H54 (cell line): ENCODE measurements around the gene PCIF1.
"Not testable (repeated sequence)": the region's sequence is repeated elsewhere in the genome, so short reads cannot be mapped to it uniquely, and the experiment has no call there.

Experiments
- DNase-seq: peaks from one replicate; pipeline ENCODE4 v3.0.0; 2011; ENCODE audit warnings: low spot score, mixed read lengths; ENCODE audit not compliant: insufficient read length
- FAIRE-seq: peaks from 3 replicates; lab custom pipeline; 2011; peaks lifted over from hg19 to GRCh38; lab: Jason Lieb, UNC
- POLR2A ChIP-seq: IDR thresholded peaks from 2 replicates; pipeline ENCODE4 v1.6.1; 2011; ENCODE audit warnings: low read depth, mild to moderate bottlenecking, low read length

Gene PCIF1

GRCh38 chr20:45925821-45926506 lies 8.5 kb upstream of the PCIF1 start:
- FAIRE-seq (no peak), DNase-seq (no peak)
- TF ChIP-seq POLR2A, result no peak

DNA sequence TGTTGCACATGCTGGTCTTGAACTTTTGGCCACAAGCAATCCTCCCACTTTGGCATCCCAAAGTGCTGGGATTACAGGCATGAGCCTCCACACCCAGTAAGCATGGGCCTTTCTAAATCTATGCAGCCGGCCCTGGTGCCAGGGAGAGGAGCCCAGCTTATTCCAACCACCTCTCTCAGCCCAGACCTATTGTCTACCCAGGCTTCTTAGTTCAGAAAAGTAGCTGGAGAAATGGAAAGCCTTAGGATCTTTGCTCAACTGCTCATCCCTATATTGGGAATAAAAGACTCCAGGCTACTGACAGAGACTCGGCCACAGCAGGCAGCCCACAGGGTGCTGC lies 7.8 kb upstream of the PCIF1 start:
- FAIRE-seq (no peak), DNase-seq (no peak)
- no peak for TF ChIP-seq POLR2A

DNA sequence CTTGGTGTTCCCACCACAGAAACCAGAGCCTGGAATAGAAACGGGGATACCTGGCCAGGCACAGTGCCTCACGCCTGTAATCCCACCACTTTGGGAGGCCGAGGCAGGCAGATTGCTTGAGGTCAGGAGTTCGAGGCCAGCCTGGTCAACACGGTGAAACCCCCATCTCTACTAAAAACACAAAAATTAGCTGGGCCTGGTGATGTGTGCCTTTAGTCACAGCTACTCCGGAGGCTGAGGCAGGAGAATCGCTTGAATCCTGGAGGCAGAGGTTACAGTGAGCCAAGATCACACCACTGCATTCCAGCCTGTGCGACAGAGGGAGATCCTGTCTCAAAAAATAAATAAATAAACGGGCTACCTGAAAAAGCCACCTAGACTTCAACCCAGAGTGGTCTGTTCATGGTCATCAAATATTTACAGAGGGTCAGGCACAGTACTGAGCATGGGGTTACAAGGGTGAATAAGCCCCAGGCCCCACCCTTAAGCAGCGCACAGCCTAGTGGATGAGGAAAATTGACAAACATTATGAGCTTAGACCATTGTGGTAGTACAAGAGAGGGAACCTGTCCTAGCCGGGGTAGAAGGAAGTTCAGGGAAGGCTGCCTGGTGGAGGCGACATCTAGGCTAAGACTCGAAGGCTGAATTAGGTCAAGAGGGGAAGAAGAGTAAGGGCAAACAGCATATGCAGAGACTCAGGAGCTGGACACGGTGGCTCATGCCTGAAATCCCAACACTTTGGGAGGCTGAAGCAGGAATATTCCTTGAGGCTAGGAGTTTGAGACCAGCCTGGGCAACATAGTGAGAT lies 7.2 kb upstream of the PCIF1 start:
- DNase-seq (no peak), FAIRE-seq (no peak)
- no peak for TF ChIP-seq POLR2A

GRCh38 chr20:45931680-45932079 lies 2.8 kb upstream of the PCIF1 start:
- FAIRE-seq, DNase-seq: not testable (repeated sequence)

- peak; percentile 58 for TF ChIP-seq POLR2A
- peak; percentile 85 for DNase-seq
- no peak for FAIRE-seq
These were observed 1.0 kb upstream of the PCIF1 start for GRCh38 chr20:45933266-45934045.

DNA sequence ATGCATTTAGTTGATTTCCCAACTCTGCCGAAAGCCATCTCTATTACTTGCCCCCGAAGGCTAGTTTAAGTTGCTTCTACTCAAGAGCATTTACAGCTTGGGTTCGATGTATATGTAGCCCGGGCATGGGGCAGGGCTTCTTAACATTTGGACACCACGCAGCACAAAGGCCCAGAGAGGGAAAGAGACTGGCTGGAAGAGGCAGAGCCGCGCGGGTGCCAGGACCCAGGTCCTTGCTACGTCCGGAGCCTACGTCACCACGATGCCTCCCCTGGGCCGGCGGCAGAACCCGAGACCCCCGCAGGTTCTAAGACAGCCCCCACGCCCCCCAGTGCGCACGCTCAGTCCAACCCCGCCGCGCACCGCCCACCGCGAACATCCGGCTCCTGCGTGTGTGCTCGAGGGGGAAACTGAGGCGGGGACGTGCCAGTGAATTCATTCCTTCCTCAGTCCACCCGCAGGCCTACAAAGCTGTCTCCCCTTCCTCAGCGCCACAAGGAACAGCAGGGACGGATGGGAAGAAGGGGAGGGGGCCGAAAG lies 367 bp upstream of the PCIF1 start:
- DNase-seq (peak; percentile 37), FAIRE-seq (no peak)
- no peak for TF ChIP-seq POLR2A

GRCh38 chr20:45935416-45936046 lies 1.0 kb downstream of the PCIF1 start:
- 0 out of 2 replicates have a peak, but pooled peaks have one; percentile 26 for TF ChIP-seq POLR2A
- FAIRE-seq (no peak), DNase-seq (no peak)

DNA sequence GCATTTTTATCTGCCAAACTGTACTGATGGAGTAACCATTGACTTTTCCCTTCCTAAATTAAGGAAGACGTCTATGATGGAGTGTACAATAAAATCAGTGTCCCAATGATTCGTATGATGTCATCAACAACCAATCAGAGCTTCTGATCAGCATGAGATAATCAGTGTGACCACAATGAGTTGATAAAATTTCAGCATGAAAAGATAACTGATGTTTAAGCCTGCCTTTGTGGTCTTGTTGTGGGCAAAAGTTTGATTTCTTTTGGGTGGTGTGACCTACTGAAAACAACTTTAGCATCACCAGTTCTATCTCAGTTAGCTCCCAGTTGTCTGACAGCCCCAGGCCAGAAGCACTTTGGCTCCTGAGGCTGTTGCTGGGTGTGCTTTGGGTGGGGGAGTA lies 3.3 kb downstream of the PCIF1 start:
- TF ChIP-seq POLR2A, result no peak
- FAIRE-seq, result no peak
- DNase-seq, result no peak

DNA sequence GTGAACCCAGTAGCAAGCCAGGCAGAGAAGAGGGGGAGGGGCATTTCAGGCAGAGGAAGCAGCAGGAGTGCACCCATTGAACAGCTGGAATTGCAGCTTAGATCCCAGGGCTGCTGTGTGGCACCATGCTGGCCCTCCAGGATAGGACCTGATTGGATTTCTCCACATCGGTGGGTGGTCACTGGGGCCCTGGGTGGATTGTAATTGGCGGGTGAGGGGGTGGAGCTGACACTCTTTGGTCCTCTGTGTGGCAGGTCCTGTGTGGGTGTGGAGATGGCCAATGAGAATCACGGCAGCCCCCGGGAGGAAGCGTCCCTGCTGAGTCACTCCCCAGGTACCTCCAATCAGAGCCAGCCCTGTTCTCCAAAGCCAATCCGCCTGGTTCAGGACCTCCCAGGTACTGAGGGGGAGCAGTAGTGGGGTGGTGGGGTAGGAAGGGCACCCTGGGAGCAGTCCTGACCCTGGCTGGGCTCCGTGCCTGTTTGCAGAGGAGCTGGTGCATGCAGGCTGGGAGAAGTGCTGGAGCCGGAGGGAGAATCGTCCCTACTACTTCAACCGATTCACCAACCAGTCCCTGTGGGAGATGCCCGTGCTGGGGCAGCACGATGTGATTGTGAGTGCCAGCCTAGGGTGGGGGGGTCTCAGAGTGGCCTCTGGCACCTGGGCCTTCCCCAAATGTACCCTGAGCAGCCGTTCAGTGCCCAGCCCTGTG lies 4.4 kb downstream of the PCIF1 start:
- TF ChIP-seq POLR2A, result no peak
- FAIRE-seq, result no peak
- no peak for DNase-seq

DNA sequence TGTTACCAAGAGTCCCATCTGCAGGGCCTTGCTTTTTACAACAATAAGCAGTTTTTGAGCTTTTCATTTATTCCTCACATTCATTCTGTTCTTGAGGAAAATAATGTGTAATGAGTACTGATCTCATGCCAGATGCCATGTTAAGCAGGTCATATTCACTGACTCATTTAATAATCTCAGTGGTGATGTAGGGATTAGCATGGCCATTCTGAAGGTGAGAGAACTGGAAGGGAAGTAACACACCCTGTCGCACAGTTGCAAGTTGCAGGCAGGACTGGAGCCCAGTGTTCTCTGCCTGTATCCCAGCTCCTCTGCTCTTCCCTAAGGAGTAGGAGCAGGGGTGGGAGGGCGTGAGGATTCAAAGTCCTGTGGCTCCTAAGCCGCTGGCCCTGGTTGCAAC lies 5.6 kb downstream of the PCIF1 start:
- FAIRE-seq, result no peak
- no peak for DNase-seq
- TF ChIP-seq POLR2A, result no peak

DNA sequence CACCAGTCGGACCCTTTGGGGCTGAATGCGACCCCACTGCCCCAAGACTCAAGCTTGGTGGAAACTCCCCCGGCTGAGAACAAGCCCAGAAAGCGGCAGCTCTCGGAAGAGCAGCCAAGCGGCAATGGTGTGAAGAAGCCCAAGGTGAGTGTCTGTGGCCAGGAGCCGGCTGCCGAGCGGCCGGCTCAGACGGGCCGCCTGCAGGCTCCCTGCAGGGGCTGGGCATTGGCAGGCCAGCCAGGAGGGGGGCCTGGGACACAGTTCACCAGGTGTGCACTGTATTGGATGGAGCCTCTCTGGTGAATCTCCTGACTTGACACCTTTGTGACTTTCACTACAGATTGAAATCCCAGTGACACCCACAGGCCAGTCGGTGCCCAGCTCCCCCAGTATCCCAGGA lies 6.0 kb downstream of the PCIF1 start:
- no peak for TF ChIP-seq POLR2A
- no peak for FAIRE-seq
- no peak for DNase-seq

DNA sequence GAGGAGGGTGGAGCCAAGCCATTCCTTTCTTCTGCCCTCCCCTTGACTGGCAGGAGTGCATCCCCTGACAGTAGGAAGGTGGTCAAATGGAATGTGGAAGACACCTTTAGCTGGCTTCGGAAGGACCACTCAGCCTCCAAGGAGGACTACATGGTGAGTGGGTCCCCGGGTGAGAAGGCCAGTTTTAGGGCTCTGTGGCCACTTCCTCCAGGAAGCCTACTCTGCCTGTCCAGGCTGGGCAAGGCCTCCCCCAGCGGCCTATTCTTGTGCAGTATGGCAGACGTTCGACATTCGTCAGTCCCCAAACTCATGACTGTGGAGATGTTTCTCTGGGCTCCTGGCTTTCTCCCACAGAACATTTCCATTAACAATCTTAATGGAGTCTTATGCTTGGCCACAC lies 9.1 kb downstream of the PCIF1 start:
- no peak for TF ChIP-seq POLR2A
- no peak for DNase-seq
- no peak for FAIRE-seq
